Natural killer cell (primary cell): ENCODE data around the gene GAS6. TPM values are rescaled to one million over a fixed set of nuclear protein-coding genes. Genes with fewer than 3 reads are reported as not detected.
A peak's percentile ranks its signal among the peaks of the same experiment; 100 is the strongest.

Experiments
- ATAC-seq, 3 donors: fragments of 150-1000 bp in 2 of 3; fragments of 200-7000 bp in 1 of 3; cut with Tn5 transposase; 1 replicate in 1 of 3; 2 replicates in 2 of 3; pipeline ENCODE4 v1.10.0; 2021; ENCODE audit warnings: mild to moderate bottlenecking in 2 of 3, moderate library complexity in 2 of 3
- DNase-seq, 2 donors: peaks; one replicate each; pipeline versions ENCODE4 v3.0.0 to v3.0.0-alpha.2; 2013 to 2021; ENCODE audit warnings: mixed read lengths in 1 of 2
- H3K27ac ChIP-seq: one replicate; pipeline ENCODE4 v1.5.1; 2013; ENCODE audit warnings: mild to moderate bottlenecking, low read length
- H3K27me3 ChIP-seq: one replicate; pipeline ENCODE4 v1.6.1; 2013; ENCODE audit warnings: low read length; ENCODE audit not compliant: control insufficient read depth, insufficient read depth
- H3K36me3 ChIP-seq: one replicate; pipeline ENCODE4 v1.6.1; 2013; ENCODE audit warnings: low read length; ENCODE audit not compliant: control insufficient read depth, insufficient read depth
- H3K4me1 ChIP-seq: one replicate; pipeline ENCODE4 v1.6.1; 2013; ENCODE audit warnings: low read length; ENCODE audit not compliant: control insufficient read depth, insufficient read depth
- H3K4me3 ChIP-seq: one replicate; pipeline ENCODE4 v1.5.1; 2013; ENCODE audit warnings: low read length
- H3K9me3 ChIP-seq: one replicate; pipeline ENCODE4 v1.6.1; 2013; ENCODE audit warnings: low read length; ENCODE audit not compliant: control insufficient read depth, insufficient read depth
- H3K27ac Mint-ChIP-seq, 2 donors: one replicate each; pipeline ENCODE4 v1.8.0; 2022; ENCODE audit warnings: mild to moderate bottlenecking in 2 of 2, mixed read lengths in 2 of 2, moderate library complexity in 1 of 2
- H3K27me3 Mint-ChIP-seq, 2 donors: one replicate each; pipeline ENCODE4 v1.8.0; 2022; ENCODE audit warnings: low read depth in 2 of 2, mixed read lengths in 2 of 2
- H3K36me3 Mint-ChIP-seq: one replicate; pipeline ENCODE4 v1.8.0; 2022; ENCODE audit warnings: mixed read lengths
- H3K4me1 Mint-ChIP-seq, 2 donors: one replicate each; pipeline ENCODE4 v1.8.0; 2022; ENCODE audit warnings: mixed read lengths in 2 of 2
- H3K4me3 Mint-ChIP-seq: one replicate; pipeline ENCODE4 v1.8.0; 2022; ENCODE audit warnings: mild to moderate bottlenecking, moderate library complexity, mixed read lengths
- H3K9me3 Mint-ChIP-seq, 2 donors: one replicate each; pipeline ENCODE4 v1.8.0; 2022; ENCODE audit warnings: mixed read lengths in 2 of 2
- CTCF ChIP-seq: fragments of 200-600 bp; IDR thresholded peaks from one replicate; pipeline ENCODE4 v1.8.0; 2022; ENCODE audit warnings: antibody characterized with exemption
- WGBS: methylation state at CpG from one replicate; pipeline ENCODE4 v1.1.7; 2013; ENCODE audit warnings: missing lambda C conversion rate; ENCODE audit not compliant: insufficient coverage; 5-methylcytosine and 5-hydroxymethylcytosine counted together
- intact Hi-C: fragments of 100-400 bp; cut with micrococcal nuclease; formaldehyde crosslinking; loops from one replicate; pipeline ENCODE4 v1.14.2; 2022
- total RNA-seq, 4 donors: library from RNA; stranded (reverse); fragments of 120-200 nt in 1 of 4; gene quantifications; one replicate each; pipeline versions ENCODE4 v1.2.3 to v1.2.4, GENCODE V29; 2013 to 2022

Gene GAS6
- total RNA-seq, 3 donors from 2014 or later (not counting 1 experiment from before 2014, with no cell fraction given) = 0.40 to 1.4 (median 0.41) TPM

GRCh38 chr13:113781571-113781970, 82.3 kb downstream of the GAS6 start:
- H3K9me3 Mint-ChIP-seq = no peaks in the 10 kb centered on the region
- H3K4me3 ChIP-seq = no peak overlapping the region
- 94% methylated on average over 2 of the region's 2 CpGs for WGBS
- H3K27me3 Mint-ChIP-seq = peaks cover 29 to 30% of the 10 kb centered on the region in 2 donors
- no peaks in the 10 kb centered on the region for H3K36me3 Mint-ChIP-seq
- no peak overlapping the region for H3K27ac Mint-ChIP-seq
- H3K27ac ChIP-seq = no peak overlapping the region
- H3K4me3 Mint-ChIP-seq = no peak overlapping the region
- DNase-seq (no peak), ATAC-seq (no peak)
- H3K27me3 ChIP-seq = peaks cover 3% of the 10 kb centered on the region
- H3K9me3 ChIP-seq = no peaks in the 10 kb centered on the region
- intact Hi-C loops = no loop called here
- no peaks in the 10 kb centered on the region for H3K36me3 ChIP-seq
- H3K4me1 ChIP-seq = no peaks in the 10 kb centered on the region
- TF ChIP-seq CTCF = no peak
- H3K4me1 Mint-ChIP-seq = no peaks in the 10 kb centered on the region

GRCh38 chr13:113777311-113778260, 86.3 kb downstream of the GAS6 start:
- Histone ChIP-seq H3K27ac (no peak overlapping the region), H3K4me3 (no peak overlapping the region), H3K9me3 (no peaks in the 10 kb centered on the region), H3K27me3 (peaks cover 3% of the 10 kb centered on the region), H3K36me3 (no peaks in the 10 kb centered on the region), H3K4me1 (no peaks in the 10 kb centered on the region)
- Mint-ChIP-seq H3K27me3 (peaks cover 11 to 16% of the 10 kb centered on the region in 2 donors), H3K9me3 (no peaks in the 10 kb centered on the region), H3K36me3 (no peaks in the 10 kb centered on the region), H3K27ac (no peak overlapping the region), H3K4me1 (peaks cover 0 to under 1% of the 10 kb centered on the region in 2 donors), H3K4me3 (no peak overlapping the region)
- TF ChIP-seq CTCF = no peak
- intact Hi-C loops = no loop called here
- WGBS = 40% methylated on average over 29 of the region's 29 CpGs
- ATAC-seq (peak in 2 of 3 donors; percentile 34 to 38), DNase-seq (peak in 1 of 2 donors; percentile 14)

- no peak overlapping the region for H3K4me3 ChIP-seq
- H3K27ac Mint-ChIP-seq = no peak overlapping the region
- no peaks in the 10 kb centered on the region for H3K9me3 ChIP-seq
- no peaks in the 10 kb centered on the region for H3K4me1 ChIP-seq
- intact Hi-C loops = no loop called here
- ATAC-seq (no peak), DNase-seq (no peak)
- peaks cover 0 to 8% of the 10 kb centered on the region in 2 donors for H3K4me1 Mint-ChIP-seq
- peaks cover 11 to 16% of the 10 kb centered on the region in 2 donors for H3K27me3 Mint-ChIP-seq
- H3K36me3 Mint-ChIP-seq = no peaks in the 10 kb centered on the region
- H3K4me3 Mint-ChIP-seq = no peak overlapping the region
- WGBS = 82% methylated on average over 35 of the region's 35 CpGs
- H3K36me3 ChIP-seq = no peaks in the 10 kb centered on the region
- no peak overlapping the region for H3K27ac ChIP-seq
- no peaks in the 10 kb centered on the region for H3K9me3 Mint-ChIP-seq
- no peak for TF ChIP-seq CTCF
- peaks cover 3% of the 10 kb centered on the region for H3K27me3 ChIP-seq
These were observed 87.4 kb downstream of the GAS6 start for GRCh38 chr13:113776231-113777125.
